Measurements from ENCODE around the gene SLC9A9.

The SLC9A9 gene

GRCh38 chr3:143840636-143841035, 7.6 kb downstream of the SLC9A9 start:
- no peak for DNase-seq

- DNase-seq = no peak
These were observed 8.3 kb downstream of the SLC9A9 start for GRCh38 chr3:143839980-143840379.

- no peak for DNase-seq
These were observed 11.2 kb downstream of the SLC9A9 start for GRCh38 chr3:143837076-143837475.

GRCh38 chr3:143835312-143835711, 13.0 kb downstream of the SLC9A9 start:
- DNase-seq = no peak

GRCh38 chr3:143832433-143832832, 15.8 kb downstream of the SLC9A9 start:
- peak; percentile 78 for DNase-seq

- DNase-seq = no peak
These were observed 16.3 kb downstream of the SLC9A9 start for GRCh38 chr3:143831994-143832393.

GRCh38 chr3:143831208-143831607, 17.1 kb downstream of the SLC9A9 start:
- DNase-seq = peak; percentile 35

- no peak for DNase-seq
These were observed 17.5 kb downstream of the SLC9A9 start for GRCh38 chr3:143830786-143831185.

GRCh38 chr3:143830063-143830462, 18.2 kb downstream of the SLC9A9 start:
- peak; percentile 3 for DNase-seq

- DNase-seq = no peak
These were observed 20.8 kb downstream of the SLC9A9 start for GRCh38 chr3:143827425-143827824.

GRCh38 chr3:143826296-143826695, 22.0 kb downstream of the SLC9A9 start:
- no peak for DNase-seq

GRCh38 chr3:143825513-143825912, 22.8 kb downstream of the SLC9A9 start:
- DNase-seq = no peak

GRCh38 chr3:143824735-143825385, 23.4 kb downstream of the SLC9A9 start:
- no peak for DNase-seq

GRCh38 chr3:143822798-143823197, 25.5 kb downstream of the SLC9A9 start:
- no peak for DNase-seq

GRCh38 chr3:143822374-143822773, 25.9 kb downstream of the SLC9A9 start:
- DNase-seq = no peak

- DNase-seq = no peak
These were observed 26.4 kb downstream of the SLC9A9 start for GRCh38 chr3:143821862-143822261.

GRCh38 chr3:143820466-143821221, 27.6 kb downstream of the SLC9A9 start:
- no peak for DNase-seq

GRCh38 chr3:143819890-143820289, 28.4 kb downstream of the SLC9A9 start:
- no peak for DNase-seq

- no peak for DNase-seq
These were observed 33.8 kb downstream of the SLC9A9 start for GRCh38 chr3:143814443-143814889.

- no peak for DNase-seq
These were observed 35.8 kb downstream of the SLC9A9 start for GRCh38 chr3:143812481-143812880.

GRCh38 chr3:143811602-143812001, 36.7 kb downstream of the SLC9A9 start:
- no peak for DNase-seq

GRCh38 chr3:143810953-143811265, 37.4 kb downstream of the SLC9A9 start:
- peak; percentile 5 for DNase-seq

- DNase-seq = no peak
These were observed 37.9 kb downstream of the SLC9A9 start for GRCh38 chr3:143810166-143810952.

GRCh38 chr3:143809121-143809621, 39.1 kb downstream of the SLC9A9 start:
- no peak for DNase-seq
